ENCODE data around the gene OCIAD1.

The OCIAD1 gene

DNA sequence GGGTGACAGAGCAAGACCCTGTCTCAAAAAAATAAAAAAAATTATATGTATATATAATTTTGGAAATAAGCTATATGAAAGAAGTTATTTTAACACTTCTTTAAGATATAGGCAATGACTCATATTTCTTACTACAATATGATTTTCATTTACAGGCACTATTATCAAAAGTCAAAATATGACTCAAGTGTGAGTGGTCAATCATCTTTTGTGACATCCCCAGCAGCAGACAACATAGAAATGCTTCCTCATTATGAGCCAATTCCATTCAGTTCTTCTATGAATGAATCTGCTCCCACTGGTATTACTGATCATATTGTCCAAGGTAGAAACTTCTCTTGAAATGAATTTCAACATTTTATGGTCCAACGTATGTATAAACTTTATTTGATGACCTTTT is 20.8 kb downstream of the OCIAD1 start:
- TF ChIP-seq CTCF (IDR thresholded peaks at IDR 0.05; ENCODE audit: insufficient read depth, missing control alignments), result no peak
- FAIRE-seq, result no peak

DNA sequence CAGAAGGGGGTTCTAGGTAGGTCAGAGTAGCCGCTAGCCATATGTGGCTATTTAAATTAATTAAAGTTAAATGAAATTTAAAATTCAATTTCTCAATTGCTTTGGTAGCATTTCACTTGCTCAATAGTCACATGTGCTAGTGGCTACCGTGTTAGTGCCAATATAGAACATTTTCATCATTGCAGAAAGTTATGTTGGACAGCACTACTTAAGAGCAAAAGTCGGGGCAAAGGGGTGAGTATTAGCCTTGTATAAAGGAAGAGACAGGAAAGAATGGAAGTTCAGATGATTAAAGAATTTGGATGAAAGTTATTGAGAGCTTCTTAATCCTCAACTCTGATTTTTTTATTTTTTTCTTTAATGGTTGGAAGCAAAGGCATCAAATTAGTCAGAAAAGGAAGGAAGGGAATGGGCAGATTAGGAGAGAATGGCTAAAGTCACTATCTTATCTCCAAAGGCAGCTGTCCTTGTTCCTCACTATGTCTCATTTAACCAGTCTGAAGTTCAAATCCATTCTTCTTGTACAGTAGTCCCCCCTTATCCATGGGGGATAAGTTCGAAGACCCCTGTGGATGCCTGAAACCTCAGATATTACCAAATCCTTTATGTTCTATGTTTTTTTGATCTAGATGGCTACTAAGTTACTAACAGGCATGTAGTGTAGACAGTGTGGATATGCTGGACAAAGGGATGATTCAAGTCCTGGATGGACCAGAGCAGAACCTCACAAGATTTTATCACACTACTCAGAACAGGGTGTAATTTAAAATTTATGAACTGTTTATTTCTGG is 22.9 kb downstream of the OCIAD1 start:
- DNase-seq (ENCODE audit: insufficient read length, low spot score), result no peak
- FAIRE-seq, result no peak
- no peak for TF ChIP-seq CTCF (IDR thresholded peaks at IDR 0.05; ENCODE audit: insufficient read depth, missing control alignments)

More for the DNA sequence above, 20.8 kb downstream of the OCIAD1 start:
- no peak for DNase-seq (ENCODE audit: insufficient read length, low spot score)

- TF ChIP-seq CTCF (IDR thresholded peaks at IDR 0.05; ENCODE audit: insufficient read depth, missing control alignments), result no peak
- DNase-seq (ENCODE audit: insufficient read length, low spot score), result no peak
- no peak for FAIRE-seq
Measured at GRCh38 chr4:48854395-48854683, 23.5 kb downstream of the OCIAD1 start.

DNA sequence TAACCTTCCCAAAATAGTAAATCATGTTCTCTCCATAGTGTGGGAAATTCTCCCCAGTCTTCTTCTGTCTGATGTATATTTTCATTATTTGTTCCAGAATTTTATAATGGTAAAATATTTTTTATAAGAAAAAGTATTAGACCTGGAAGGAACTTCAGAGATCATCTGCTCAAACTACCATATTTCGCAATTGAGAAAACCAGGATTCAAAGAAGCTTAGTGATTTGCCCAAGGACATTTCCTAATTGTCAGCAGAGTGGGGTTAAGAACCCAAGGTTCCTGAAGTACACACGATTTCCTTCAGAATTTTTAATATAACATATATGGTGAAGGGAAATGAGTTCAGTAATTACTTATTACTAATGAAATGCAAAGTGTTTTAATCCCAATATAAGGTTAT is 24.1 kb downstream of the OCIAD1 start:
- no peak for DNase-seq (ENCODE audit: insufficient read length, low spot score)
- no peak for FAIRE-seq
- TF ChIP-seq CTCF (IDR thresholded peaks at IDR 0.05; ENCODE audit: insufficient read depth, missing control alignments), result no peak

DNA sequence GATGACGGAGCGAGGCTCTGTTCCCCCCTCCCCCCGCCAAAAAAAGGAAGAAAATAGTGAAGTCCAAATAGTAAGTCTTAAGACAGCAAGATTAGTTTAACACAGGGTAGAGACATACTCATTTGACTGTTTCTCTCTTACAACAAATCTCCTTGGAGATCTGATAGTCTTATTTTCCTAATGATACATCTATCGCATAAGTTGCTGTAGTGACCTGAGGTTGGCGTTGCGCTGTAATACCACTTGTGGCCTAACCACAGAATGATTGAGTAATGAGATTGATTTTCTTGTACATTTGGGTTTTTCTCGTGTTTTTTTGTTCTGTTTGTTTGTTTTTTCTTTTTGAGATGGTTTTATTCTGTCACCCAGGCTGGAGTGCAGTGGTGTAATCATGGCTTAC is 27.2 kb downstream of the OCIAD1 start:
- DNase-seq (ENCODE audit: insufficient read length, low spot score), result no peak
- no peak for TF ChIP-seq CTCF (IDR thresholded peaks at IDR 0.05; ENCODE audit: insufficient read depth, missing control alignments)
- FAIRE-seq, result no peak

DNA sequence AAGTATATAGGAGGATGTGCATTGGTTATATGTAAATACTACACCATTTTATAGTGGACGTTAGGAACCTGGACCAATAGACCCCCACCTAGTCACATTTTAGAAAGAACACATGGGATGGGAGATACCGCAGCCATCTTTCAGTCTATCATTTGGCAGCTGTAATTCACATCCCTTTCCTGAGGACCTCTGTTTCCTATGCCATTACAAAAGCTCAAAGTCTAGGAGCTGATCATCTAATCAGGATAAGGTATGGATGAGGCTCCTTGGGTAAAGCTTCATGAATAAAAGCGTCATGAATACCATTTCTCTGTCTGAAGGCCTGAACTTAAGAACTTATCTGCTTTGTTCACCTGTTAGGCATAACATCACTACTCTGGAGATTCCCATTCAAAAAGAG is 31.1 kb downstream of the OCIAD1 start:
- TF ChIP-seq CTCF (IDR thresholded peaks at IDR 0.05; ENCODE audit: insufficient read depth, missing control alignments), result no peak
- FAIRE-seq (no peak), DNase-seq (ENCODE audit: insufficient read length, low spot score) (no peak)

- FAIRE-seq (no peak), DNase-seq (ENCODE audit: insufficient read length, low spot score) (no peak)
- TF ChIP-seq CTCF (IDR thresholded peaks at IDR 0.05; ENCODE audit: insufficient read depth, missing control alignments), result no peak
Measured at GRCh38 chr4:48862661-48863060, 31.8 kb downstream of the OCIAD1 start.
